Measurements from ENCODE around the gene CELA2B.
"Not testable (repeated sequence)": the region's sequence is repeated elsewhere in the genome, so short reads cannot be mapped to it uniquely, and the experiment has no call there.

Gene CELA2B

GRCh38 chr1:15468145-15468544 lies 7.8 kb upstream of the CELA2B start:
- no peak for ATAC-seq
- TF ChIP-seq ESRRG (CRISPR knock-in tag; IDR thresholded peaks at IDR 0.05) (no peak), ZFP30 (CRISPR knock-in tag; IDR thresholded peaks at IDR 0.05) (no peak), ISL1 (CRISPR knock-in tag; IDR thresholded peaks at IDR 0.05) (no peak), ARNTL (CRISPR knock-in tag; IDR thresholded peaks at IDR 0.05; ENCODE audit: borderline replicate concordance, low read depth) (no peak), CSRNP3 (CRISPR knock-in tag; IDR thresholded peaks at IDR 0.05) (no peak), TCF4 (CRISPR knock-in tag; IDR thresholded peaks at IDR 0.05; ENCODE audit: borderline replicate concordance) (no peak), ZNF565 (CRISPR knock-in tag; conservative IDR thresholded peaks at IDR 0.05; ENCODE audit: low read depth) (no peak), CSDC2 (CRISPR knock-in tag; IDR thresholded peaks at IDR 0.05) (no peak), RARB (CRISPR knock-in tag; IDR thresholded peaks at IDR 0.05) (no peak), OSR1 (CRISPR knock-in tag; IDR thresholded peaks at IDR 0.05) (no peak), TOX (CRISPR knock-in tag; IDR thresholded peaks at IDR 0.05; ENCODE audit: borderline replicate concordance) (no peak), PPARA (CRISPR knock-in tag; IDR thresholded peaks at IDR 0.05; ENCODE audit: borderline replicate concordance) (no peak), ZNF70 (CRISPR knock-in tag; IDR thresholded peaks at IDR 0.05) (no peak), SNAI2 (CRISPR knock-in tag; IDR thresholded peaks at IDR 0.05) (no peak)

- no peak for ATAC-seq
- no peak for TF ChIP-seq POU6F1 (CRISPR knock-in tag; IDR thresholded peaks at IDR 0.05; ENCODE audit: borderline replicate concordance, low read depth)
- TF ChIP-seq ZNF70 (CRISPR knock-in tag; IDR thresholded peaks at IDR 0.05): no peak
- TF ChIP-seq ZFP30 (CRISPR knock-in tag; IDR thresholded peaks at IDR 0.05): no peak
- TF ChIP-seq CSDC2 (CRISPR knock-in tag; IDR thresholded peaks at IDR 0.05): no peak
- no peak for TF ChIP-seq GLIS3 (CRISPR knock-in tag; IDR thresholded peaks at IDR 0.05)
- TF ChIP-seq ESRRG (CRISPR knock-in tag; IDR thresholded peaks at IDR 0.05): no peak
- TF ChIP-seq ZC3H10 (CRISPR knock-in tag; IDR thresholded peaks at IDR 0.05): no peak
- no peak for TF ChIP-seq ZNF565 (CRISPR knock-in tag; conservative IDR thresholded peaks at IDR 0.05; ENCODE audit: low read depth)
- no peak for TF ChIP-seq TSHZ2 (CRISPR knock-in tag; IDR thresholded peaks at IDR 0.05)
Measured at GRCh38 chr1:15469361-15469760, 6.5 kb upstream of the CELA2B start.

- not testable (repeated sequence) for ATAC-seq
Measured at GRCh38 chr1:15469821-15470448, 6.0 kb upstream of the CELA2B start.

GRCh38 chr1:15471067-15471466 lies 4.8 kb upstream of the CELA2B start:
- ATAC-seq: not testable (repeated sequence)

GRCh38 chr1:15471723-15472122 lies 4.2 kb upstream of the CELA2B start:
- not testable (repeated sequence) for ATAC-seq

- ATAC-seq: no peak
- TF ChIP-seq ARNTL (CRISPR knock-in tag; IDR thresholded peaks at IDR 0.05; ENCODE audit: borderline replicate concordance, low read depth) (no peak), SNAI2 (CRISPR knock-in tag; IDR thresholded peaks at IDR 0.05) (no peak), CSRNP3 (CRISPR knock-in tag; IDR thresholded peaks at IDR 0.05) (no peak), ESRRG (CRISPR knock-in tag; IDR thresholded peaks at IDR 0.05) (no peak), BACH2 (CRISPR knock-in tag; IDR thresholded peaks at IDR 0.05; ENCODE audit: borderline replicate concordance) (no peak), ZNF70 (CRISPR knock-in tag; IDR thresholded peaks at IDR 0.05) (no peak), POU6F1 (CRISPR knock-in tag; IDR thresholded peaks at IDR 0.05; ENCODE audit: borderline replicate concordance, low read depth) (no peak), ZNF565 (CRISPR knock-in tag; conservative IDR thresholded peaks at IDR 0.05; ENCODE audit: low read depth) (no peak)
Measured at GRCh38 chr1:15472587-15472986, 3.3 kb upstream of the CELA2B start.
